ENCODE data around the gene MUSTN1. TPM values are rescaled to one million over a fixed set of nuclear protein-coding genes. Genes with fewer than 3 reads are reported as not detected.

MUSTN1 gene
- total and polyA plus RNA-seq, 2 experiments from 2014 or later: not detected

- Histone ChIP-seq H3K27me3 (replicated peaks; ENCODE audit: insufficient read depth) (no peaks in the 10 kb centered on the region; the same call in 1 of the 2 replicates), H3K4me3 (no peak overlapping the region), H3K4me2 (ENCODE audit: unreplicated experiment) (no peak overlapping the region), H3K9me2 (ENCODE audit: insufficient read depth) (no peaks in the 10 kb centered on the region), H3K27ac (no peak overlapping the region), H3K36me3 (ENCODE audit: low read depth) (no peaks in the 10 kb centered on the region), H2AFZ (no peak overlapping the region), H3K9me3 (ENCODE audit: low read depth) (no peaks in the 10 kb centered on the region), H3K79me2 (ENCODE audit: insufficient read depth) (no peaks in the 10 kb centered on the region), H3F3A (ENCODE audit: insufficient read depth) (no peaks in the 10 kb centered on the region), H4K20me1 (ENCODE audit: insufficient read depth) (no peaks in the 10 kb centered on the region), H3K4me1 (ENCODE audit: insufficient read depth) (no peaks in the 10 kb centered on the region), H3K9ac (no peak overlapping the region)
- WGBS, 2 experiments (ENCODE audit: low coverage in 1 of 2, low lambda C conversion rate in 2 of 2, missing lambda C conversion rate in 2 of 2): 74 to 78% methylated on average over 10 to 13 of the region's 13 CpGs
- in situ Hi-C loops (cut with MboI): no loop called here
- TF ChIP-seq EZH2phosphoT487 (IDR thresholded peaks at IDR 0.05; ENCODE audit: insufficient read depth, low read depth): no peak
- no peak for TF ChIP-seq EZH2 (IDR thresholded peaks at IDR 0.05; ENCODE audit: insufficient read depth, poor library complexity, severe bottlenecking)
- no peak for DNase-seq
These were observed 44.1 kb downstream of the MUSTN1 start for GRCh38 chr3:52790741-52791140.

GRCh38 chr3:52790337-52790736 lies 44.5 kb downstream of the MUSTN1 start:
- Histone ChIP-seq H3K36me3 (ENCODE audit: low read depth) (no peaks in the 10 kb centered on the region), H3K4me2 (ENCODE audit: unreplicated experiment) (no peak overlapping the region), H3F3A (ENCODE audit: insufficient read depth) (no peaks in the 10 kb centered on the region), H3K27me3 (replicated peaks; ENCODE audit: insufficient read depth) (no peaks in the 10 kb centered on the region; the same call in 1 of the 2 replicates), H3K27ac (no peak overlapping the region), H2AFZ (no peak overlapping the region), H3K79me2 (ENCODE audit: insufficient read depth) (no peaks in the 10 kb centered on the region), H3K4me3 (no peak overlapping the region), H4K20me1 (ENCODE audit: insufficient read depth) (no peaks in the 10 kb centered on the region), H3K9ac (no peak overlapping the region), H3K9me3 (ENCODE audit: low read depth) (no peaks in the 10 kb centered on the region), H3K4me1 (ENCODE audit: insufficient read depth) (no peaks in the 10 kb centered on the region), H3K9me2 (ENCODE audit: insufficient read depth) (no peaks in the 10 kb centered on the region)
- DNase-seq: no peak
- in situ Hi-C loops (cut with MboI): no loop called here
- WGBS, 2 experiments (ENCODE audit: low coverage in 1 of 2, low lambda C conversion rate in 2 of 2, missing lambda C conversion rate in 2 of 2): 60 to 65% methylated on average over 5 to 7 of the region's 7 CpGs
- TF ChIP-seq EZH2 (IDR thresholded peaks at IDR 0.05; ENCODE audit: insufficient read depth, poor library complexity, severe bottlenecking) (no peak), EZH2phosphoT487 (IDR thresholded peaks at IDR 0.05; ENCODE audit: insufficient read depth, low read depth) (no peak)

DNA sequence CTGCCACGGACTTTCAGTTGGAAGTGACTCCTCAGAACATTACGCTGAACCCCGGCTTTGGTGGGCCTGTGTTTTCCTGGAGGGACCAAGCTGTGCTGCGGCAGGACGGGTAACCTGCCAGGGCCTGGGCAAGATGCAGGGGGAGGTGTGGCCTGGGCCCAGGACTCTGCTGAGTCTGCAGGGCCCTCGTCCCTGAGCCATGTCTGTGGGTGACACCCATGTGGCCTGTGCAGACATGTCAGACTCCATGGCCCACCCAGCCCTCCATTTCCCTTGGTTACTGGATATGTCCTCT lies 45.1 kb downstream of the MUSTN1 start:
- Histone ChIP-seq H3K4me3 (no peak overlapping the region), H3F3A (ENCODE audit: insufficient read depth) (no peaks in the 10 kb centered on the region), H3K79me2 (ENCODE audit: insufficient read depth) (no peaks in the 10 kb centered on the region), H3K4me1 (ENCODE audit: insufficient read depth) (no peaks in the 10 kb centered on the region), H2AFZ (no peak overlapping the region), H3K4me2 (ENCODE audit: unreplicated experiment) (no peak overlapping the region), H4K20me1 (ENCODE audit: insufficient read depth) (no peaks in the 10 kb centered on the region), H3K27ac (no peak overlapping the region), H3K27me3 (replicated peaks; ENCODE audit: insufficient read depth) (no peaks in the 10 kb centered on the region; the same call in 1 of the 2 replicates), H3K9me2 (ENCODE audit: insufficient read depth) (no peaks in the 10 kb centered on the region), H3K36me3 (ENCODE audit: low read depth) (no peaks in the 10 kb centered on the region), H3K9me3 (ENCODE audit: low read depth) (no peaks in the 10 kb centered on the region), H3K9ac (no peak overlapping the region)
- TF ChIP-seq EZH2 (IDR thresholded peaks at IDR 0.05; ENCODE audit: insufficient read depth, poor library complexity, severe bottlenecking): no peak
- TF ChIP-seq EZH2phosphoT487 (IDR thresholded peaks at IDR 0.05; ENCODE audit: insufficient read depth, low read depth): no peak
- in situ Hi-C loops (cut with MboI): no loop called here
- no peak for DNase-seq
- WGBS, 2 experiments (ENCODE audit: low coverage in 1 of 2, low lambda C conversion rate in 2 of 2, missing lambda C conversion rate in 2 of 2): 66 to 70% methylated on average over 3 to 6 of the region's 6 CpGs

DNA sequence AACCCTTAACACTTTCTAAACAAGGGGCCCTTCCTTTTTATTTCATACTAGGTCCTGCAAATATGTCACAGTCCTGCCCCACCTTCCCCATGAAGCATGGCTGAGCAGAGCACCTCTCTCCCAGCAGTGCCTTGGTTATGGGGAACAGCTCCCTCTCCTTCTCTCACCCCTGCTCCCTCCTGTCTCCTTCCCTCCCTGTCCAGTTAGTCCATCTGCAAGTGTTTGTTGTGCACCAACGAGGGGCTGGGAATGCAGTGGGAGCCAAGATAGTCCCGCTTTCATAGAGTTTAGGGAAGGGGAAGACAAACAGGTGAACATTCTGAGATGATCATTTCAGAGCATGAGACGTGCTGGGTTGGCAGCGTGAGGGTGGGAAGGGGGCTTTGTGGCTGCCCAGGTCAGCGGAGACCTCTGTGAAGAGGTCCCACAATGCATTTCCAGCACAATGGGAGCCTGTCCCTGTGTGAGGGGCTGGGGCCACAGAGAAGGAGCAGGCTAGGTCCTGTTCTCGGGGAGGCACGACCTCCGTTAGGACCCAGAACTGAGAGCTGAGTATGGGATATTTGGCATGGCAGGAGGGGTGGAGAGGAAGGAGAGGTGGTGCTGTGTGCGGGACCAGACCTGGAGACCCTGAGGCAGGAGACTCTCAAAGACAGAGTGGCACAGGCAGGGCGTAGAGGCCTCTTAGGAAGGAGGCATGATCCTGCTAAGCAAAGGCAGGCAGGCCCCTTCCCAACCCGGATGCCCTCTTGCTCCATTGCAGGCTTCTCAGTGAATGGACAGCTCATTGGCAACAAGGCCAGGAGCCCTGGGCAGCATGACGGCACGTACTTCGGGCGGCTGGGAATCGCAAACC lies 45.7 kb downstream of the MUSTN1 start:
- H3K9ac ChIP-seq: no peak overlapping the region
- no peak overlapping the region for H3K4me2 ChIP-seq (ENCODE audit: unreplicated experiment)
- H3K36me3 ChIP-seq (ENCODE audit: low read depth): no peaks in the 10 kb centered on the region
- H3K27me3 ChIP-seq (replicated peaks; ENCODE audit: insufficient read depth): no peaks in the 10 kb centered on the region; the same call in 1 of the 2 replicates
- in situ Hi-C loops (cut with MboI): no loop called here
- TF ChIP-seq EZH2 (IDR thresholded peaks at IDR 0.05; ENCODE audit: insufficient read depth, poor library complexity, severe bottlenecking) (no peak), EZH2phosphoT487 (IDR thresholded peaks at IDR 0.05; ENCODE audit: insufficient read depth, low read depth) (no peak)
- no peak for DNase-seq
- H3F3A ChIP-seq (ENCODE audit: insufficient read depth): no peaks in the 10 kb centered on the region
- no peaks in the 10 kb centered on the region for H3K9me2 ChIP-seq (ENCODE audit: insufficient read depth)
- no peaks in the 10 kb centered on the region for H4K20me1 ChIP-seq (ENCODE audit: insufficient read depth)
- no peaks in the 10 kb centered on the region for H3K79me2 ChIP-seq (ENCODE audit: insufficient read depth)
- WGBS, 2 experiments (ENCODE audit: low coverage in 1 of 2, low lambda C conversion rate in 2 of 2, missing lambda C conversion rate in 2 of 2): 71 to 80% methylated on average over 16 of the region's 16 CpGs
- no peak overlapping the region for H2AFZ ChIP-seq
- no peak overlapping the region for H3K27ac ChIP-seq
- no peak overlapping the region for H3K4me3 ChIP-seq
- no peaks in the 10 kb centered on the region for H3K9me3 ChIP-seq (ENCODE audit: low read depth)
- H3K4me1 ChIP-seq (ENCODE audit: insufficient read depth): no peaks in the 10 kb centered on the region
